Activated CD4-positive, alpha-beta T cell treated with anti-CD3 and anti-CD28 coated beads for 48 hours (primary cell): ENCODE measurements around the gene SDHAF2.
"Not testable (repeated sequence)": the region's sequence is repeated elsewhere in the genome, so short reads cannot be mapped to it uniquely, and the experiment has no call there.

Source experiments
- DNase-seq: peaks from one replicate; pipeline ENCODE4 v3.0.0-alpha.2; 2020

SDHAF2 gene

DNA sequence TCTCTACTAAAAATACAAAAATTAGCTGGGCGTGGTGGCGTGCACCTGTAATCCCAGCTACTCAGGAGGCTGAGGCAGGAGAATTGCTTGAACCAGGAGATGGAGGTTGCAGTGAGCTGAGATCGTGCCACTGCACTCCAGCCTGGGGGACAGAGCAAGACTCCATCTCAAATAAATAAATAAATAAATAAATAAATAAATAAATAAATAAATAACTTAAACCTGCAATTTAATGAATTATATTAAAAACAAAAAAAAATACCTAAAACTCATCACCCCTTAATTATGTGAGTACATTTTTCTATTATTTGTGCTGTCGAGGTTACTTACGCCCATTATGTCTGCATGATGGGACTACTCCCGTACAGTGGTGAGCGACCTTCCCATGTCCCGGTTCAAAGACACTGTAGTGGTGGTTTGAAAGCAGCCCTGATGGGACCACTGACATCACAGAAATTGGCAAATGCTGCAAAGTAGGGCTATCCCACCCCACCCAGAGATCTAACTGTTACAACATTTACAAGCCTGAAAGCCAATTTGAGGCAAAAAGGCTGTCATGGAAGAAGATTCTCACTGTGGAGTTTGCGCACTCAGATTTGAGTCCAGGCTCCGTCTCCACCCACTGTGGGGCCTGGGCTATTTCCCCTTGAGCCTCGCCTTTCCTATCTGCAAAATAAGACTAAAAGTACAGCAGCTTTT, 49.6 kb downstream of the SDHAF2 start:
- DNase-seq = not testable (repeated sequence)

DNA sequence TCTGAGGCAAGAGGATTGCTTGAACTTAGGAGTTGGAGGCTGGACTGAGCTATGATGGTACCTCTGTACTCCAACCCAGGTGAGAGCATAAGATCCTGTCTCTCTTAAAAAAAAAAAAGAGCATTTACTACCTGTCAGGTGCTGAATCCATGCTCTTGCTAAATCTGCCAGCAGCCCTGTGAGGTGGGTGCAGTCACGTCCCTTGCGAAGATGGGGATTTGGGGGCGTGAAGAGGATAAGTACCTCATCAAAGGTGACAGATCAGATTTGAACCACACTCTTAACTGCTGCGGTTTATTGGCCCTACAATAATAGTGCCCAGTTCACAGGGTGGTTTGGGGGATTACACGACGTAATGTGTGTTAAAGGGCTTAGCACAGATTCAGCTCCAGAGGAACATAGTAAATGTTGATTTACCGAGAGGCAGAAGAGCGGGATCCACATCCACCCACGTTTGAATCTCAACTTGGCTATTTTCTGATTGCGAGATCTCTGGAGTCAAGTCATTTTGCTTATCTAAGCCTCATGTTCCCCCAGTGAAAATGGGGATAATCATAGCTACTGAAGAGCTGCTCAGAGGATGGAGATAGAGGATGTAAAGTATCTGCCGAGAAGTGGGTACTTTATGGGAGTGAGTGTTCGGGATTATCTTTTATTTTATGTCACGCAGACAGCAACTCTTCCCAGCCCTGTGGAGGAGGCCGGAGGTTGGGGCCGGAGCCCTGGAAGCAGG, 50.5 kb downstream of the SDHAF2 start:
- no peak for DNase-seq

DNA sequence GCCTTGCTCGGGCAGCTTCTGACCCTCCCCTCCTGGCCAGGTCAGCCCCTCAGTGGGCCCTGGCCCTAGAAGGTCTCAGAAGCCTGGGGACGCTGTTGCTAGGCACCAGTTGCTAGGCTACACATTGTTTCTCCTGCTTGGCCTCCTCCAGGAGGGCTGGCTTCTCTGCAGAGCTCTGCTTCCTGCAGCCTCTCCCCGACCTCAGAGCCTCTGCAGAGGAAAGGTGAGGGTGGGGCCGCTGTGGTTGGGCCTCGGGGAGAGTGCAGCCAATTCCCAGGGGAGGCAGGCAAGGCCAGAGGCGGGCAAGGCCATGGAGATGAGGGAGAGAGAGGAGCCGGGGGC, 51.0 kb downstream of the SDHAF2 start:
- no peak for DNase-seq

DNA sequence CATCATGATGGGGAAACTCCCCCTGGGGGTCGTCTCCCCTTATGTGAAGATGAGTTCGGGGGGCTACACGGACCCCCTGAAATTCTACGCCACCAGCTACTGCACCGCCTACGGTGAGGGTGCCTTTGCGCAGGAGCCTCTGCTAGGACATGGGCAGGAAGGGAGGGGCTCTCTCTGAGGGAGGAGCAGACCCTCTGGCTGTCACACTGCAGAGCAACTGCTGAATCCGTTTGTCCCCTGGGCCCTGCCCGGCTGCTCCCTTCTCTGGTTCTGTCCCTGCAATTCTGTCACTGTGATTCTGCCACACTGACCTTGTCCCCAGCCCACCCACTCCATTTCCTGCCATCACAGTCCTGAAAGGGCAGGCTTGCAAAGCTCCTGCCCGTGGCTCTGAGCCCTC, 51.9 kb downstream of the SDHAF2 start:
- no peak for DNase-seq

DNA sequence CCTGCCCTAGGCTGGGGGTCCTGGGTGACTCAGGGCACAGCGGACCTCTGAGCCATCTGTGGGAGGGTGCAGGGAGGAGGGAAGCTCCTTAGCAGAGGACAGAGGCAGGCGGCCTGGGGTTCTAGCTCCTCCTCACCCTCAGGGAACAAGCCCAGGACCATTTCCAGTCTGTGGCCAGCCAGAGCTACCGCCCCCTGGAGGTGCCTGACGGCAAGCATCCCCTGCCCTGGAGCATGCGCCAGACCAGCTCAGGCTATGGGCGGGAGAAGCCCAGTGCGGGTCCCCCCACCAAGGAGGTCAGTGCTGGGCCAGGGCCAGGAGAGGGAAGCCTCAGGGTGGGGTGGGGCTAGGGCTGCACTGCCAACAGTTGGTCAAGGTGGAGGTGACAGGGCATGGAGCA, 52.6 kb downstream of the SDHAF2 start:
- DNase-seq = peak; percentile 58

DNA sequence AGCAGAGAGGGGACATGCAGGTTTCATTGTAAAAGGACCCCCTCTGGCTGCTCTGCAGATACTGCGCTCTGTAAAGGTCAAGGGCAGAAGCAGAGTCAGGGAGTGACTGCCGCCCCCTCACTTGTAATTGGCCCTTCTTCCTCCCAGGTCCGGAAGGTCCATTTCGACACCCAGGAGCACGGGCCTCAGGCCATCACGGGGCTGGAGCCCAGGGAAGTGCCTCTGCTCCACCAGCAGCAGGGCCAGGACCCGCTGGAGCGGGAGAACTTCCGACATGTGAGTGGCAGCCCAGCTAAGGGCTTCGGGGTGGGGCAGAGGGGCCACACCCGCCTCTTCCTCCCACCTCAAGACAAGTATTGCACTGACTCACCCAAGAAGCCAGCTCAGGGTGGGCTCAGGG, 54.6 kb downstream of the SDHAF2 start:
- no peak for DNase-seq

DNA sequence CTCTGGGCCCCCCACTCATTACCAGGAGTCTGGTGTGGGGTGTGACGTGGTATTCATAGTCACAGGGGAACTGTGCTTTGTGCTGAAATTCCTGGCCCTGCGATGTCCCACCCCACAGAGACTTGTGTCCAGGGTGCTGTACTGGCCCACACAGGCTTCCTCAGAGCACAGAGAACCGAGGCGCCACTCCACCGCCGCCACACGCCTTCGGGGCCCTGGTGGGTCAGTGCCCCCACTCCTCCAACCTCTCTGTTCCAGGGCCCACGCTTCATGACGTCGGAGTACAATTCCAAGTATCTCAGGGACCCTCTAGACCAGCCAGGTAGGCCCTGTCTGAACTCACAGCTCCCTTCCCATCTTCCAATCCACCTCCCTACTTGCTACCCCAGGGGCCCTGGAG, 55.2 kb downstream of the SDHAF2 start:
- no peak for DNase-seq

DNA sequence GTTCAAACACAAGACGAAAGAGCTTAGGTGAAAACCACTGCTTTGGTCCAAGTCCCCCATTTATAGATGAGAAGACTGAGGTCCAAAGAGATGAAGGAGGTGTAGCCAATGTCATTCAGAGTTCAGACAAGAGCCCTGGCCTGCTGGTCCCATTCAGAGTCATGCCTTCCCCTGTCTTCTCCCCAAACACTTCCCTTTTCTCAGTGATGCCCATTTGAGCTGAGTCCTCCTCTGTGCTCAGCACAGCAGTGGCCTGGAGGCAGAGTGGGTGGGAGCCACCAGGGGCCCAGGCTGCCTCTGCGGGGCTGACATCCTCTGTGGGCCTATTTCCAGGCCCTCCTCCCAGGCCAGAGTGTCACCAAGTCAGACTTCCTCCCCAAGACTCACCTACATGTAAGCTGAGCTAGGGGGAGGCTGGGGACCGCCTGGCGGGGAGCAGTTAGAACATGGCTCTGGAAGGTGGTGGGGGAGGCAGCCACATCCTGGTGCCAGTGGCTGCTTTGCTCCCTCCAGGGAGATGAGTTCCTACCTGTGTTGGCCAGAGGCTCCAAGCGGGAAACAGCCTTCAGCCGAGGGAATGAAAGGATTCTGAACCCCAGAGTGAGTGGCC, 56.2 kb downstream of the SDHAF2 start:
- DNase-seq = no peak

DNA sequence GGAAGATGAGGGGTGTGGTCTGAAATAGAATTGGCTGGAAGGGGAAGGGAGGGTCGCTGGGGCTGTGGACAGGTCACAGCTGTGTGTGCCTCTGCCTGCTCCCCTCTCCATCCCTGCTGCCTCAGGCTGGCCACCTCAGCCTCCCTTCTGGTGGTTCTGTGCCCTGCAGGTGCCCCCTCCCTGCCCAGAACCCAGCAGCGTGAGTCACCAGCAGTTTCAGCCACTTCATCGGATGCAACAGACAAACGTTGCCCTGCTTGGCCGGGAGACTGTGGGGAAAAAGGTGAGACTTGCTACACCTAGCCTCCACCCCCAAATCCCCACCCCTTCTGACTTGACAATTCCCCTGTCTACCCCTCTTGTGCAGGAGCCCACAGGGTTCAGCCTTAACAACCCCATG, 56.9 kb downstream of the SDHAF2 start:
- no peak for DNase-seq

DNA sequence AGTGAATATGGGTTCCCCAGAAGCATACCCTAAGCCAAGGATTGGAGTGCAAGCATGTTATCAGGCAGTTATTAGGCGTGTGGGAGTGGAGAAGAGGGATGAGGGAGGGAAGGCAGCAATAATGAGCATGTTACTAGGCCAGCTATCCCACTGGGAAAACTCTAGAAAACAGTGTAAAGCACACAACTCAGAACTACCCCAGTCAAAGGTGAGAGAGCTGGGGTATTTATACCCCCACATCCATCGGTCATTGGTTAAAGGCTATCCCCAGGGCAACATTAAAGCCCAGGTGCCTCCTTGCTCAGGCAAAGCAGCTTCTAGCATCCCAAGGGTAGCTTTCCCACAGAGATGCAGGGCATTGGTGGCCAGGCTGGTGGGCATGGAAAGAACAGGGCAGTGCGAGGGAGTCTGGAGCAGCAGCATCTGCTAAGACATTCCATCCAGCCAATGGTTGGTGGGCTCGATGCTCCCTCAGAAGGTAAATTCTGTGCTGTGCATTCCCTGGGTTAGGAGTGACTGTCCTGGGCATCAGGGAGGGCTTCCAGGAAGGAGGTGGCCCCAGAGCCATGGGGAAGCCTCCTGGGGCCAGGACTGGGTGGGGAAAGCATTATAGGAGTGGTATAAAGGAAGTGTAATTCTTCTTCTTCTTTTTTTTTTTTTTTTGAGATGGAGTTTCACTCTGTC, 57.6 kb downstream of the SDHAF2 start:
- no peak for DNase-seq

DNA sequence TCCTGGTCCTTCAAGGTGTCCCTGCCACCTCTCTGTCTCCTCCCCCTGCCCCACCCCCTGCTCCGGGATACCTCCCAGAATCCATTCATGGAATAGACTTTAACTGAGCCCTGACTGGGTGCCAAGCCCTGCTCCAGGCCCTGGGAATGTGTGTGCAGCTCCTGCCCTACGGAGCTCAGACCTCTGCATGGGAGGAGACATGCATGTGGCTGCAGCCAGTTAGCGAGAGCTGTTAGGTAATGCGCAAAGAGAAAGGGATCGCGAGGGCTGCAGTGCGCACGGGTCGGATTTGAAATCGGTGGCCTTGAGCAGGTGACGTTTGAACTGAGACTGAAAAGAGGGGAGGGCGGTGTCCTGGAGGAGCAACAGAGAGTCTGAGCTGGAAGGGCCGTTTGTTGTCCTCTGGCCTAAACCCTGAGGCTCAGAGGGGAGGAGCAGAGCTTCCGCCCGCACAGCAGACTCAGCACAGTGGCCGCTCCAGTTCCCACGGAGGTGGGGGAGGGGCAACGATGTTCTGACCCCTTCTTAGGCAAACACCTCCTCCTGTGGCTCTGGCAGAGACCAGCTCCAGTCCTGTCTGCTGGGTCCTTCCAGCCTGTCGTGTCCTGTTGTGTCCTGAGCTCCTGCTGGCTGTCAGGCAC, 58.8 kb downstream of the SDHAF2 start:
- no peak for DNase-seq

DNA sequence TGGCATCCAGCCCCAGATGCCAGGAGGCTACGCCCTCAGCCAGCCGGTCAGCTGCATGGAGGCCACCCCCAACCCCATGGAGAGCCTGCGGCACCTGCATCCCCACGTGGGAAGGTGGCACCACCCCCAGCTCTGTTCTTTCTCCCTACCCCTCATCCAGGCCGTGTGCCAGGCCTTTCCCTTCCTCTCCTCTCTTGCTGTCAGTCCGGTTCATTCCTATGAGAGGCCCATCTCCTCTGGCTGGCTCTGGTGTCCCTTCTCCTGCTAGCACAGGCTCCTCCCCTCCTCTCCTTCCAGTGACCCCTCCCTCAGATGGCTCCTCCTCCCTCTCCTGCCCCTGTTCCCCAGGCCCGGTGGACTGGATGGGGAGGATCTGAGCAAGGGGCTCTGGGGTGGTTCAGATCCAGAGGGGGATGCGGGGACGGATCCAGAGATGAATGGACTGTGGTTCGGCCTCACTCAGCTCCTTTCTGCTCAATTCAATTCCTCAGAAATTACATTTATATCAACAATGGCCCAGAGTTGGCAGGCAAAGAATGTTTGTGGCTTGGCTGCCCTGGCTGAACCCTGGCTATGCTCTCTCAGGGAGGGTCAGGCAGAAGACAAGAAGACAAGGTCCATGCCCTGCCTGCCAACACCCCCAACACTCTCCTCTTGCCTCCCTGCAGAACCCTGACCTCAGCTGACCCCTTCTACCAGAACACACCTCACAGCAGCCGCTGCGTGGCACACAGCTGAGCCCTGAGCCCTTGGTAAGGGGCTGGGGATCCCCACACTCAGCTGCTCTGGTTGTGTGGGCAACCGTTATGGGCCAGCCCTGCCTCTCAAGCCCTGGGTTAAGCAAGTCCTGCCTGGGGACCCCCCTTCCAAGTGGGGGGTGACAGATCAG, 60.2 kb downstream of the SDHAF2 start:
- no peak for DNase-seq

DNA sequence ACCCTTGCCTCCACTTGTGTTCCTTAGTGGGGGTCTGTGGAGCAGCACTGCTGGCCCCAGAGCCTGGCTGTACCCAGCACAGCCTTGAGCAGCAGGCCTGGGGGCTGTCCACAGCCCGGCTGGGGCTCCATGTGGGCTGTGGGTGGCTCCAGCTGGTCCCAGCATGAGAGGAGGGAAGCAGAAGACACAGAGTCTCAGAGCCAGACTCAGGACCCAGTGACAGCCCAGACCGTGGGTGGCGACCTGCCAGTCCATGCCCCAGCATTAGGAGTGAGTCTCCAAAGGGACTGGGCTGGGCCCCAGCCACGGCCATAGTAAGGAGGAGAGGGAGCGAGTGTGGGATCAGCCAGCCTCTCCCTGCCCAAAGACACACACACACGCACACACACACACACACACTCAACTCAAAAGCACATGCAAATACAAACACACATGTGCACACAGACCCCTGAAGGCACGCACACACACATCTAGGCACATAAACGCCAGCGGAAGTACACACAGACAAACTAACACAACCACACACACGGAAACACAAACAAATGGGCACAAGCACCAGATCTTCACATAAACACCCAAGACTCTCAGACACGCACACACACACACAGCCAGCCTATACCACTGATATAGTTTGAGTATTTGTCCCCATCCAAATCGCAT, 61.9 kb downstream of the SDHAF2 start:
- no peak for DNase-seq

DNA sequence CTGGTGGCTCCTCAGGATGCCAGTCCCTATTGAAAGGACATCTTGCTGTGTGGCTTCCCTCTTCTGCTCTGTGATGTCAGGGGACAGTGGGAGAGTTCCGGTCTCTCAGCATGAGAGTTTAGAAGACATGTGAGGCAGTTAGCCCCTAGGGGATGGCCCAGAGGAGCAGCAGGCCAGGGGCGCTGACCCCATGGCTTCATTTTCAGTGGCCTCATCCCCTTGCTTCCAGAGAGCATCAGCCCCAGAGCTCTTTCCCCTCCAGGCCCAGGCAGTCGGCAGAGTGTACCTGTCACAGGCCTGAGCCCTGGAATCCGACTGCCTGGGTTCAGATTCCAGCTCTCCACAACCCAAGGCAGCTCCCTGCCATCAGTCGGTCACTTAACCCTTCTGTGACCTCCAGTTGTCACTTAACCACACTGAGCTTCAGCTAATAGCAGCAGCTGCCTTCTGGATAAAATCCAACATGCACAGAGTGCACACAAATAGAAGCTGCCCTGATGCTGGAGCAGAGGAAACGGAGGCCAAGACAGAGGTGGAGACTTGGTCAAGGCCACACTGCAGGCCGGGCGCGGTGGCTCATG, 64.5 kb downstream of the SDHAF2 start:
- DNase-seq = no peak

DNA sequence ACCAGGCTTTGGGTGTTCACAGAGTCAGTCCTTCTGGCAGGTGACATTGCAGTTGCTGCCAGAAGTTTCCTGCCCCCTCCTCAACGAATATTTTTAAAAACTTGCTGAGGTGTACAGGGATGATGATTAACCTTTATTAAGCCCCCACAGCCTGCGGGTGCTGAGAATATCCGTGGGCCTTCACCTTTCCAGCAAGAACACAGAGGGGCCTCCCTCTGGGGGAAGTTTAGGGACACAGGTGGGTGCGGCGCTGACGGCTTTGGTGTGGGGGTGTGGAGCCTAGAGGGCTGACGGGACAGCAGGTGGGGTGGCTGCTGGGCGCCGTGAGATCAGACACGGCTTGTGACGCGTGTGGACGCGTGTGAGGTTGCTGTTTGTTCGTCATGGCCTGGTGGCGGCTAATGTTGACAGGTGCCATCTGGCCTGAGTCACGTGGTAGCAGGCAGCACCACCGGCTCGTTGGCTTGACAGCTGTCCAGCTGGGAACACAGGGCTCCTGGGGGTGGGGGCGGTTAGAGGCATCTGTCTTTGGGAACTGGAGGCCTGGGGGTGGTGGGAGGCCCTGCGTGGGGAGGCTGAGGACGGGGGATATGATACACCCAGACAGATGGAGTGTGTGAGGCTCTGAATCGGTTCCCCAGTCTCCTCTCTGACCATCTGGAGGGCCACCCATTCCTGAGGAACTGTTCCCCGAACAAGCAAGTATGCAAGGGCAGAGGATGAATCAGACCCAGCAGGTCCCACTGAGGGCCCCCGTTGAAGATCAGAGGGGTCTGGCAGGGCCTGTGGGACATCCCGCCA, 66.1 kb downstream of the SDHAF2 start:
- no peak for DNase-seq
